Measurements from ENCODE around the gene KRT85.
"Not testable (repeated sequence)": the region's sequence is repeated elsewhere in the genome, so short reads cannot be mapped to it uniquely, and the experiment has no call there.

The KRT85 gene

GRCh38 chr12:52366738-52367485 is at the start of gene KRT85:
Gene KRT85 (minus strand): TSS chr12:52367481. CDS start chr12:52367405, 76 bp downstream.
- DNase-seq (ENCODE audit: low spot score): no peak

DNA sequence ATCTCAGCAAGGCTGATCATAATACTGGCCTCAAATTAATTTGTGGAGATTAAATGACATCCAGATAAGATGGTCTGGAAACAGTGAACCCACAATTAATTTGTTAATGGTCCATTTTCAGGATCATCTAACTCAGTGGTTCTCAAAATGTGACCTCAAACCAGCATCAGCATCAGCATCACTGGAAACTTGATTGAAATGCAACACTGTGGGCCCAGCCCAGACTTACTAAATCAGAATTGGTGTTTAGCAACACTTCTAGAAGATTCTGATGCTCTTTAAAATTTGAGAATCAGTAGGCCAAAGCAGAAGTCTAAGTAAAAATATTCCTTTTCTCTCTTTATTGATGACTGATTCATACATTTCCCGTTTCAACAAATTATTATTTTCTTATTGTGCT is 49.5 kb upstream of the KRT85 start:
- no peak for DNase-seq (ENCODE audit: low spot score)

DNA sequence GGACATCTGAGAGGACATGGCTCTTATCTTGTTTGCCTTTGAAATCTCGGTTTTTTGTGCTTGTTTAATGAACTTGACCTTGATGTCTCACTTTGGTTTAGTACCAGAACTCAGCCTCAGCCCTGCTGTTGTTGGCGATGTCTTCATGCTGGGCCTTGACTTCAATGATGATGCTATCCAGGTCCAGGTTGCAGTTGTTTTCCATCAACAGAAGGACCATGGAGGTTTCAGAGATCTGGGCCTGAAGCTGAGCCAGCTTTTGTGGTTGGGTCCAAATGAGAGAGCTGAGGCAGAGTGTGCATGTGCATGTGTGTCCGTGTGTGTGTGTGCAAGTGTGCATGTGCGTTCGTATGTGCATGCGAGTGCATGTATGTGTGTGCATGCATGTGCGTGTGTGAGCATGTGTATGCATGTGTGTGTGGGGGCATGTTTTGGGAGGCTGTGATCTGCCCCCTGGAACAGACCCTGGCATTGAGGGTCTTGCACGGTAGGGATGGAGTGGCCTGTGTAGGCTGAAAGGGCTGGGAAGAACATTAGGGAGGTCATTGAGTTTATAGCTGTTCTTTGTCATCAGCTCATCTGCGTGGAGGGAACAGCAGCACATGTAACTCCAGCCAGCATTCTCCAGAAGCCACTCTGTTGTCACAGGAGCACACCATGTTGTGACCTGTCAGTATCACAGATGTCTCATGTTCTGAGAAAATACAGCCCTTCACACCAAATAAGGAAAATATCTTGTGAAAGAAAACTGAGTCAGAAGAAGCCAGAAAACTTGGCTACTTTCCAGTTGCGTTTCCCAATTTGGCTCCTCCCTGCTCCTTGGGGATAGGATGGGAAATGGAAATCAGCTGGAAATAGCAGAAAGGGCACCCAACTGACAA is 48.8 kb upstream of the KRT85 start:
- DNase-seq (ENCODE audit: low spot score): no peak

GRCh38 chr12:52414936-52415335 is 47.7 kb upstream of the KRT85 start:
- DNase-seq (ENCODE audit: low spot score): peak; percentile 29

DNA sequence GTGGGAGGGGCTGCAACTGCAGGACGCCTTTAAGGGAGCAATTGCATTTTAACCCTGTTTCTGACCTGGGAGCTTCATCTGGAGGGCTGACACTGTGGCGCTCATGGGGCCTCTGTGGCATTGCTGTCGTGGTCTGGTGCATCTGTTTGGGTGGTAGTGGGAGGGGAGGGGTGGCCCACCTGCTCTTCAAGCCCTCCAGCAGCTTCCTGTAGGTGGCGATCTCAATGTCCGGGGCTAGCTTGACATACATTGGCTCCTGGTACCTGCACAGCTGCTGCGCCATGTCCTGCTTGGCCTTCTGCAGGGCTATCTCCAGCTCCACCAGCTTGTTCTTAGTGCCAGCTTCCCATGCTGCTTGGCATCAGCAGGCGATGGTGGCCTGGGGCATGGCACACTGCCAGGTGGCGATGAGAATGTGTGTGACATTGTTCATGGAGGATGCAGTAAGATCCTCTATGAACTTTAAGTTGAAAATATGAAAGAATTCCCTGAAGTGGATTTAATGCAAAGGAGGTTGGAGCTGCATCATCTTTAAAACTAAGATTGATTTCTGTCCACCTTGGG is 46.6 kb upstream of the KRT85 start:
- DNase-seq (ENCODE audit: low spot score): peak; percentile 71

GRCh38 chr12:52413202-52413601 is 45.9 kb upstream of the KRT85 start:
- no peak for DNase-seq (ENCODE audit: low spot score)

- no peak for DNase-seq (ENCODE audit: low spot score)
Observed at GRCh38 chr12:52411815-52412214, 44.5 kb upstream of the KRT85 start.

- not testable (repeated sequence) for DNase-seq (ENCODE audit: low spot score)
Observed at GRCh38 chr12:52410589-52411248, 43.4 kb upstream of the KRT85 start.

GRCh38 chr12:52407918-52408317 is 40.6 kb upstream of the KRT85 start:
- peak; percentile 34 for DNase-seq (ENCODE audit: low spot score)

DNA sequence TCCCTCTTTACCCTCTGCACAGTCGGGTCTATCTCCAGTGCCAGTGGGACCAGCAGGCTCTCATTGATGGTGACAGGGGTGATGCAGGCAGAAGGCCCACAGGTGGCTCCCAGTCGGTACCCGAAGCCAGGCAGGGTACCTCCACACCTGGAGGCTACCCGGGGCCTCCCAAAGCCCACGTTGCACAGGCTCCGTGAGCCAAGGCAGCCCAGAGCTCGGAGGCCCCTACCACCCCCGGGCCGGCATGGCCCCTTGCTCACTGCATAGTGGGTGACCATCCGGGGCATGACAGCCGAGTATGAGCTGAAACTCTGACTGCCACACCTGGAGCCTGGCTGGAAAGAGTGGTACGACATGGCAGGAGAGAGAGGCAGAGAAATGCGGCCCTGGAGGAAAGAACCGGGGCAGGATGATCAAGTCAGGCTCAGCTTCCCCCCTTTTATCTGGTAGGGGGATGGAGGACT is 38.7 kb upstream of the KRT85 start, which contains the start of gene KRT82:
Gene KRT82 (minus strand): TSS at position 414 of the 464 bp plus-strand sequence. CDS start 58 bp downstream, at position 356.
- DNase-seq (ENCODE audit: low spot score): no peak

GRCh38 chr12:52404951-52405350 is 37.7 kb upstream of the KRT85 start:
- no peak for DNase-seq (ENCODE audit: low spot score)

GRCh38 chr12:52403561-52403960 is 36.3 kb upstream of the KRT85 start:
- no peak for DNase-seq (ENCODE audit: low spot score)

- peak; percentile 23 for DNase-seq (ENCODE audit: low spot score)
Observed at GRCh38 chr12:52402873-52403540, 35.7 kb upstream of the KRT85 start.

DNA sequence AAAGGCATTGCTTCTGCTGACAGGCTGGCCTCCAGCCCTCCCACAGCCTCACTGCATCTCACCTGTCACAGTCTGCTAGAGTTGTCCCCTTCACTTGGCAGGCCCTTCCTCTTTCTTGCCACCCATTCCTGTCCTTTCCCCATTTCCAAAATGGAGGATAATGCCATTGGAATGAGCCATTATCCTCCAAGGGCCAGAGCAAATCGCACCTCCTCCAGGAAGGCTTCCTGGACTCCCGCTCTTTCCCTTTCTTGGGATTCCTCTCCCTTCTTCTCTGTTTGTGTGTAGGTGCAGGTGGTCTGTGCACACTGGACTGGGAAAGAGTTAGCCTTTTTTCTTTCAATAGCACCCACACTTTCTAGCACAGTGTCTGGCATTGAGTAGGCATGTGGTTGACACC is 35.1 kb upstream of the KRT85 start:
- no peak for DNase-seq (ENCODE audit: low spot score)

DNA sequence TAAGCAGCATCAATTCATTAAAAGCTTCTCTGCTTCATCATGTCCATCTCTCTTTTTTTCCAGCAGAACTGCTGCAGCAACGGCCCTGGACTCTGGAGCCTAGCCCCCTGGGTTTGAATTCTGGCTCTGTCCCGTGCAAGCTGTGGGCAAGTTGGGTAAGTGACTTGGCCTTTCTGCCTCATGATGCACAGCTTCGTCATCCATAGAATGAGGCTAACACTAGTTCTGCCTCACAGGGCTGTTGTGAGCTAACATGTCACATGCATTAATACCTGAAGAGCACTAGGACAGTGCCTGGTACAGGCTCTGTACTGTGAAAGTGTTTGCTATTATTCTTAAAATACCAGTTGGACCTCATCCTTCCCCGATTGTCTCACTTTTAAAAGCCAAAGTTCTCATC is 34.6 kb upstream of the KRT85 start:
- no peak for DNase-seq (ENCODE audit: low spot score)

GRCh38 chr12:52401526-52401925 is 34.2 kb upstream of the KRT85 start:
- DNase-seq (ENCODE audit: low spot score): no peak

DNA sequence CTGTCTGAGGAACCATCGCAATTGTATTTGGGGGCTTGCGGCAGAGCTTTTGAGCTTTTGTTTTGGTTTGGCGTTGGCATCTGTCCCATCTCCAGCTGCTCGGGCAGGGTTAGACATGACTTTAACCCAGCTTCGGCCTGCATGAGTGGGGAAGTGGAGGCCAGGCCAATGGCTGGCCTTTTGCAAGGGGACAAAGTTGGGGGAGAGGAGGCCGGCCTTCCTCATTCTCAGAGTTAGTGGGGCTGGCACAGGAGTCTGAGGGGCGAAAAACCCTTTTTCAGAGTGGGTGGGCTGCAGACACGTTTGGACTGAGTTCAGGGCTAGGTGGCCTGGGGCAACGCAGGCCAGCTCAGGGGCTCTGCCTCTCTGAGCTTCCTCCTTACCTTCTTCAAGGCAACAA is 33.6 kb upstream of the KRT85 start:
- no peak for DNase-seq (ENCODE audit: low spot score)

DNA sequence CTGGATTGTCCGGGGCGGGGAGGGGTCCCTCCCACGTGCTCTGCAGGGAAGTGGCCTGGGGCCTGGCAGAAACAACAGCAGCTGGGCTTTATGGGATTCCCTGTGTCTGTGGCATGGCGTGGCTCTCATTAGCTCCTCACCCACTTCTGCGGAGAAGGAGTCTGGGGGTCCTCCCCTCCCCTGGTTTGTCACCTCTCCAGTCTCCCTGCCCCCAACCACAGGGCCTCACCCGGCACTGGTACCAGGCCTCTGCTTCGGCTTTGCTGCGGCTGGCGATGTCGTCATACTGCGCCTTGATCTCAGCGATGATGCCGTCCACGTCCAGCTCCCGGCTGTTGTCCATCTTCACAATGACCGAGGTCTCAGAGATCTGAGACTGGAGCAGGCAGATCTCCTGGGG is 32.5 kb upstream of the KRT85 start:
- DNase-seq (ENCODE audit: low spot score): no peak

GRCh38 chr12:52398176-52398575 is 30.9 kb upstream of the KRT85 start:
- no peak for DNase-seq (ENCODE audit: low spot score)

DNA sequence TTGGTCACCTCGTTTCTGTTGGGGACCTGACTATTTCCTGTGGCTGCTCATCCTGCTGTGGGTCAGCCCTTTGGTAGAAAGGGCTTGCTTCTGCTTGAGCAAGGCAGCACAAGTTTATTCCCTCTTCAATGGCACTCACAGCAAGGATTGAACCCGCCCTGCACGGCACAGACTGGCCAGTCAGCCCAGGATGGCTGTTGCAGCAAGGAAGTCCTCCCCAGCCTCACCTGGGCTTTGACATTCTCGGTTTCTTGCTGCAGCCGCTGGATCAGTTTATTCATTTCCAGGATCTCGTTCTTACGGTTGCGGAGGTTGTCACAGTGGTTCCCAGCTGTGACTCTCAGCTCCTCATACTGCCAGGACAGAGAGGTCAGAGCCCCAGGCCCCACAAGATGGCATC is 29.4 kb upstream of the KRT85 start:
- no peak for DNase-seq (ENCODE audit: low spot score)

- DNase-seq (ENCODE audit: low spot score): peak; percentile 92
Observed at GRCh38 chr12:52395761-52396434, 28.6 kb upstream of the KRT85 start.

Measured in iPS-NIHi11 (cell line).